Measurements from ENCODE around the gene LIMK2. TPM values are rescaled to one million over a fixed set of nuclear protein-coding genes. Genes with fewer than 3 reads are reported as not detected.

Gene LIMK2
- total and polyA plus RNA-seq, 10 of the 15 experiments (the other 5 are each of a cell fraction or from before 2014, with no cell fraction given) = 2.9 to 40.4 (median 26.7) TPM

DNA sequence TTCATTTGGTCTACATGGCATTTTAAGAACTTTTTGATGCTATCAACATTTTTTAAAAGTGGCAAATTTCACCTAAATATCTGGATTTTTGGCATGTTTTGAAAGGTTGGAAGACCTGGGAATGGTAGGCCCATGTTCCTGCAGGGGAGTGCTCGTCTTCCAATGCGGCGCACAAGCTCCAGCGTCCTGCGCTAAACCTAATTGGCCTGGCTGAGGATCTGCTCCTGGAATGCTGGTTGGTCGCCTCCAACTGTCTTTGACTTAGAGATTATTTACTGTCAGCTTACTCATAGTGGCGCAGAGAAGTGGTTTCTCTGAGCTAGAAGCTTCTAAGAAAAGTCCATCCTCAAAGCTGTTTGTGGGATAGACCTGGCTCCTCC is 626 bp upstream of the LIMK2 start:
- no peak for ATAC-seq
- H3K27ac ChIP-seq (ENCODE audit: control insufficient read depth, insufficient read depth) = peak overlapping the region; percentile 53; the same call in 1 of the 2 replicates

More for the DNA sequence above, 626 bp upstream of the LIMK2 start:
- Histone ChIP-seq H3K27me3 (replicated peaks in 1 of 2; ENCODE audit: control insufficient read depth in 2 of 2, insufficient read depth in 2 of 2, low read length in 1 of 2) (no peaks in the 10 kb centered on the region), H4K20me1 (ENCODE audit: control insufficient read depth, insufficient read depth) (no peaks in the 10 kb centered on the region), H3K36me3 (ENCODE audit: control insufficient read depth in 2 of 2, insufficient read depth in 2 of 2, low read length in 1 of 2) (no peaks in the 10 kb centered on the region; a peak in 1 of 4 replicates), H2AFZ (ENCODE audit: control insufficient read depth, low read depth, low read length) (peak overlapping the region; percentile 99), H3K4me1 (ENCODE audit: control insufficient read depth, insufficient read depth, low read length) (peaks cover 4% of the 10 kb centered on the region), H3K9me3 (replicated peaks; ENCODE audit: control insufficient read depth, insufficient read depth, low read length) (no peaks in the 10 kb centered on the region), H3K4me2 (ENCODE audit: control insufficient read depth, insufficient read depth) (peak overlapping the region; percentile 91), H3K9ac (ENCODE audit: control insufficient read depth, insufficient read depth, low read length) (peak overlapping the region; percentile 69), H3K79me2 (ENCODE audit: control insufficient read depth, insufficient read depth, low read length) (peaks cover 38% of the 10 kb centered on the region), H3K4me3 (peak overlapping the region; percentile 38; the same call in 1 of the 2 replicates)
- intact Hi-C loops (cut with micrococcal nuclease; ENCODE audit: unreplicated experiment) = no loop called here
- DNase-seq (ENCODE audit: low read depth, low spot score) (no peak), FAIRE-seq (no peak)
- ChIA-PET CTCF (interaction anchor here (0.5 to 7.2 kb wide), 24 partner anchors 10 to 289 kb away, joined by 3 to 244 read pairs (median 4); partner anchors contain the start of genes PIK3IP1 and SELENOM), POLR2A (interaction anchor here (0.5 to 3.1 kb wide), 7 partner anchors 11 to 243 kb away, joined by 3 to 21 read pairs (median 8); partner anchors contain the start of genes MORC2, PIK3IP1 and TUG1), SMC1A (ENCODE audit: uncharacterized antibody, unreplicated experiment) (interaction anchor here (0.7 to 13.8 kb wide), 18 partner anchors 10 to 739 kb away, joined by 3 to 260 read pairs (median 4); partner anchors contain the start of genes PIK3IP1 and SELENOM), RAD21 (ENCODE audit: unreplicated experiment) (interaction anchor here (0.7 to 6.2 kb wide), 15 partner anchors 8 to 124 kb away, joined by 3 to 100 read pairs (median 5); partner anchors contain the start of gene PIK3IP1)
- in situ Hi-C loops (cut with MboI) = no loop called here
- 54% methylated on average over 7 of the region's 7 CpGs for WGBS (ENCODE audit: insufficient coverage, insufficient replicate concordance, low lambda C conversion rate, missing lambda C conversion rate)
- no TSS peak for BruUV-seq (replicated peaks)
- TF ChIP-seq ZBED1 (IDR thresholded peaks at IDR 0.05; ENCODE audit: borderline replicate concordance) (no peak), HDGF (IDR thresholded peaks at IDR 0.05) (no peak)
- TF ChIP-seq, protein P1, sequence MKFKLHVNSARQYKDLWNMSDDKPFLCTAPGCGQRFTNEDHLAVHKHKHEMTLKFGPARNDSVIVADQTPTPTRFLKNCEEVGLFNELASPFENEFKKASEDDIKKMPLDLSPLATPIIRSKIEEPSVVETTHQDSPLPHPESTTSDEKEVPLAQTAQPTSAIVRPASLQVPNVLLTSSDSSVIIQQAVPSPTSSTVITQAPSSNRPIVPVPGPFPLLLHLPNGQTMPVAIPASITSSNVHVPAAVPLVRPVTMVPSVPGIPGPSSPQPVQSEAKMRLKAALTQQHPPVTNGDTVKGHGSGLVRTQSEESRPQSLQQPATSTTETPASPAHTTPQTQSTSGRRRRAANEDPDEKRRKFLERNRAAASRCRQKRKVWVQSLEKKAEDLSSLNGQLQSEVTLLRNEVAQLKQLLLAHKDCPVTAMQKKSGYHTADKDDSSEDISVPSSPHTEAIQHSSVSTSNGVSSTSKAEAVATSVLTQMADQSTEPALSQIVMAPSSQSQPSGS (IDR thresholded peaks at IDR 0.05; ENCODE audit: low read length) = no peak

All from GM12878 (cell line).